ENCODE results near the gene PIM1. TPM values are rescaled to one million over a fixed set of nuclear protein-coding genes. Genes with fewer than 3 reads are reported as not detected.

Gene PIM1
- total and polyA plus RNA-seq, 9 of the 15 experiments (the other 6 are each of a cell fraction or from before 2014, with no cell fraction given) = 19.0 to 789 (median 212) TPM

- TF ChIP-seq, protein P1, sequence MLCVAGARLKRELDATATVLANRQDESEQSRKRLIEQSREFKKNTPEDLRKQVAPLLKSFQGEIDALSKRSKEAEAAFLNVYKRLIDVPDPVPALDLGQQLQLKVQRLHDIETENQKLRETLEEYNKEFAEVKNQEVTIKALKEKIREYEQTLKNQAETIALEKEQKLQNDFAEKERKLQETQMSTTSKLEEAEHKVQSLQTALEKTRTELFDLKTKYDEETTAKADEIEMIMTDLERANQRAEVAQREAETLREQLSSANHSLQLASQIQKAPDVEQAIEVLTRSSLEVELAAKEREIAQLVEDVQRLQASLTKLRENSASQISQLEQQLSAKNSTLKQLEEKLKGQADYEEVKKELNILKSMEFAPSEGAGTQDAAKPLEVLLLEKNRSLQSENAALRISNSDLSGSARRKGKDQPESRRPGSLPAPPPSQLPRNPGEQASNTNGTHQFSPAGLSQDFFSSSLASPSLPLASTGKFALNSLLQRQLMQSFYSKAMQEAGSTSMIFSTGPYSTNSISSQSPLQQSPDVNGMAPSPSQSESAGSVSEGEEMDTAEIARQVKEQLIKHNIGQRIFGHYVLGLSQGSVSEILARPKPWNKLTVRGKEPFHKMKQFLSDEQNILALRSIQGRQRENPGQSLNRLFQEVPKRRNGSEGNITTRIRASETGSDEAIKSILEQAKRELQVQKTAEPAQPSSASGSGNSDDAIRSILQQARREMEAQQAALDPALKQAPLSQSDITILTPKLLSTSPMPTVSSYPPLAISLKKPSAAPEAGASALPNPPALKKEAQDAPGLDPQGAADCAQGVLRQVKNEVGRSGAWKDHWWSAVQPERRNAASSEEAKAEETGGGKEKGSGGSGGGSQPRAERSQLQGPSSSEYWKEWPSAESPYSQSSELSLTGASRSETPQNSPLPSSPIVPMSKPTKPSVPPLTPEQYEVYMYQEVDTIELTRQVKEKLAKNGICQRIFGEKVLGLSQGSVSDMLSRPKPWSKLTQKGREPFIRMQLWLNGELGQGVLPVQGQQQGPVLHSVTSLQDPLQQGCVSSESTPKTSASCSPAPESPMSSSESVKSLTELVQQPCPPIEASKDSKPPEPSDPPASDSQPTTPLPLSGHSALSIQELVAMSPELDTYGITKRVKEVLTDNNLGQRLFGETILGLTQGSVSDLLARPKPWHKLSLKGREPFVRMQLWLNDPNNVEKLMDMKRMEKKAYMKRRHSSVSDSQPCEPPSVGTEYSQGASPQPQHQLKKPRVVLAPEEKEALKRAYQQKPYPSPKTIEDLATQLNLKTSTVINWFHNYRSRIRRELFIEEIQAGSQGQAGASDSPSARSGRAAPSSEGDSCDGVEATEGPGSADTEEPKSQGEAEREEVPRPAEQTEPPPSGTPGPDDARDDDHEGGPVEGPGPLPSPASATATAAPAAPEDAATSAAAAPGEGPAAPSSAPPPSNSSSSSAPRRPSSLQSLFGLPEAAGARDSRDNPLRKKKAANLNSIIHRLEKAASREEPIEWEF (CRISPR knock-in tag; IDR thresholded peaks at IDR 0.05) = no peak
- no peak for TF ChIP-seq CCAR2 (IDR thresholded peaks at IDR 0.05; ENCODE audit: low read depth, low read length)
- TF ChIP-seq NEUROD1 (IDR thresholded peaks at IDR 0.05; ENCODE audit: borderline replicate concordance, low read depth, low read length, partially characterized antibody) = no peak
- peak; percentile 41; the same call in 1 of the 2 replicates for TF ChIP-seq SUPT5H (IDR thresholded peaks at IDR 0.05)
- no peak for TF ChIP-seq MXD1 (CRISPR knock-in tag; IDR thresholded peaks at IDR 0.05; ENCODE audit: borderline replicate concordance, poor library complexity, severe bottlenecking)
- TF ChIP-seq PYGO2 (tag; IDR thresholded peaks at IDR 0.05) = no peak
- TF ChIP-seq THAP12 (CRISPR knock-in tag; IDR thresholded peaks at IDR 0.05) = peak; percentile 98
- TF ChIP-seq BDP1 (IDR thresholded peaks at IDR 0.05; ENCODE audit: insufficient read depth, insufficient read length) = no peak
- no peak for TF ChIP-seq HDAC8 (tag; IDR thresholded peaks at IDR 0.05)
- no peak for TF ChIP-seq ZNF586 (CRISPR knock-in tag; conservative IDR thresholded peaks at IDR 0.05)
- peak in 1 of 2 experiments; percentile 43; a peak in 3 of 4 replicates for TF ChIP-seq RAD21 (CRISPR knock-in tag; conservative IDR thresholded peaks at IDR 0.05 in 1 of 2, IDR thresholded peaks at IDR 0.05 in 1 of 2)
- no peak for TF ChIP-seq ZNF347 (CRISPR knock-in tag; IDR thresholded peaks at IDR 0.05; ENCODE audit: low read depth)
- peak; percentile 83; the same call in 1 of the 2 replicates for TF ChIP-seq ZNF12 (CRISPR knock-in tag; IDR thresholded peaks at IDR 0.05)
- TF ChIP-seq NBN (IDR thresholded peaks at IDR 0.05; ENCODE audit: low read depth) = no peak
- no peak for TF ChIP-seq STAT5B (CRISPR knock-in tag; IDR thresholded peaks at IDR 0.05)
- TF ChIP-seq CTCFL (IDR thresholded peaks at IDR 0.05; ENCODE audit: borderline replicate concordance, insufficient read depth, low read depth, low read length, poor library complexity, severe bottlenecking) = peak; percentile 1
Measured at GRCh38 chr6:37170273-37171200, 585 bp downstream of the PIM1 start (continued).
